Esophagus mucosa (tissue), 1 donor: Measurements from ENCODE around the gene FSTL4. TPM values are rescaled to one million over a fixed set of nuclear protein-coding genes. Genes with fewer than 3 reads are reported as not detected.
A peak's percentile ranks its signal among the peaks of the same experiment; 100 is the strongest.

Experiments used
- ATAC-seq: fragments of 200-7000 bp; cut with Tn5 transposase; one replicate; pipeline ENCODE4 v1.9.1; 2020
- total RNA-seq: library from RNA; stranded (reverse); gene quantifications from one replicate; pipeline ENCODE4 v1.2.4, GENCODE V29; 2023
- donor health status: DM: yes; HTN: yes; CAD: no.

The FSTL4 gene
- total RNA-seq, 1 donor from 2014 or later: 2.8 TPM

- ATAC-seq: no peak
Observed at GRCh38 chr5:133475986-133476385, 136.4 kb downstream of the FSTL4 start.

- ATAC-seq: no peak
Observed at GRCh38 chr5:133474851-133475590, 137.3 kb downstream of the FSTL4 start.

- ATAC-seq: peak; percentile 40
Observed at GRCh38 chr5:133473291-133473690, 139.1 kb downstream of the FSTL4 start.

DNA sequence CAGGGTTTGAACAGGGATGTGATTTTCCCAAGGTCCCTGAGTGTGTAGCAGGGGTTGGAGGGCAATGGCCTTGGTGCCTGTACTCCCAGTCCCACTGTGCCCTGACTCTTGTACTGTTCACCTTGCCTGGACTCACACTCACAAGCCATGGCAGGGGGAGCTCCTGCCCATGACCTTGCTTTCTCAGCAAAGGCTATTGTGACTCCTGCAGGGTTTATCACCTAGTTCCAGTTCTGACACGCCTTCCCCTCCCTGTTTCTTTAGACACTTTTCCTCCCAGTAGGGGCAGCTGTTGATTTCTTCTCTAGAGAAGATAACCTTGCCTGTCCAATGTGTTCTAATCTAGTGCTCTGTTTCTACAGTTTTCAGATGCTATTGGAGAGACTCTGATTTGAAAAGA, 139.5 kb downstream of the FSTL4 start:
- peak; percentile 71 for ATAC-seq

DNA sequence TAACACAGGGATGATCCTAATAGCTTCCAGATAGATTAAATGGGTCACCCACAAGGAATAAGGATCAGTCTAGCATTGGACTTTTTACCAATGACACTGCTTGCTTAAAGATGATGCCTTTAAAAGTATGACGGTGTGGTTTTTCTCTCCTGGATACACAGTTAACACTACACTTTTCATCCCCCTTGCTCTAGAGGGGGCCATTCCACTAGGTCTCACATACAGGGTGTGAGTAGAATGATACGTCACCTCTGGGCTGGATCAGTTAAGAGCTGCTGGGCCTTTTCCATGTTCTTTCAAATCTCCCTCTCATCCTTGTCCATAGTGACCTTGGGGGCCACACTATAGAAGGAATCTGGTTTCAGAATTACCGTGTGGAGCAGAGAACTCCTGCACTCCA, 140.6 kb downstream of the FSTL4 start:
- no peak for ATAC-seq

- ATAC-seq: no peak
Observed at GRCh38 chr5:133470841-133471240, 141.5 kb downstream of the FSTL4 start.

DNA sequence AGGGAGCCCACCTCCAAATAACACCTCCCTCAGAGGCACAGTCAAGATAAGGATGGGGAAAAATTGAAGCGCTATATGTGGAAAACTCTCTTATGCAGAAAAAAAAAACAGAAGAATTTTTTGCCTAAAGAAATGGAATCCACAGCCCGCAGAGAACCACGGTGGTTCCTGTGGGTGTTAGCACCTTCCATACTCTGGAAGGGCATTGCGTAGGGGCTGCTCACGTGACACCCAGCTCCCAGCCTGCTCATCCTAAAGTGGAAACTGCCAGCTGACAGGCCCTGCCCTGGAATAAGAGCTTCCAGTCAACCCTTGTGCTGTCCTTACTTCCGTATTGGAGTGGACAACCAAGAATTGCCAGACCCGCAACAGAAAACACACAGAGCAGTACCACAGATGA, 142.5 kb downstream of the FSTL4 start:
- no peak for ATAC-seq

GRCh38 chr5:133469252-133469651, 143.1 kb downstream of the FSTL4 start:
- no peak for ATAC-seq

DNA sequence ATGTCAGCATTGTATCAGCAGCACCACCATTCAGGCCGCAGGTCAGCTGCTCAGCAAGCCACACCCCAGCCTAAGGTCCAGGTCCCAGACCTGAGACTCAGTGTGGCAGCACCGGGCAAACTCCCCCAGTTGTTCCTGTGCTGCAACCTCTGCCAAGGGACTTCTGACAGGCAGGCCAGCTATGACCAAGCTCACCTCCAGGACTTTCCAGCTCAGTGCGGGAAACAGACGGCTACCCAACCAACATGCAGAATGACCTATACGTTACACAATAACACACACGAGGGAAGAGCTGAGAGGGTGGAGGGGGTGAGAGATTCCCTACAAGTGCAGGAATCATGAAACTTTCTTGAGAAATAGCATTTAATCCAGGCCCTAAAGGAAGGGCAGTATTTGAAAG, 143.7 kb downstream of the FSTL4 start:
- ATAC-seq: no peak

DNA sequence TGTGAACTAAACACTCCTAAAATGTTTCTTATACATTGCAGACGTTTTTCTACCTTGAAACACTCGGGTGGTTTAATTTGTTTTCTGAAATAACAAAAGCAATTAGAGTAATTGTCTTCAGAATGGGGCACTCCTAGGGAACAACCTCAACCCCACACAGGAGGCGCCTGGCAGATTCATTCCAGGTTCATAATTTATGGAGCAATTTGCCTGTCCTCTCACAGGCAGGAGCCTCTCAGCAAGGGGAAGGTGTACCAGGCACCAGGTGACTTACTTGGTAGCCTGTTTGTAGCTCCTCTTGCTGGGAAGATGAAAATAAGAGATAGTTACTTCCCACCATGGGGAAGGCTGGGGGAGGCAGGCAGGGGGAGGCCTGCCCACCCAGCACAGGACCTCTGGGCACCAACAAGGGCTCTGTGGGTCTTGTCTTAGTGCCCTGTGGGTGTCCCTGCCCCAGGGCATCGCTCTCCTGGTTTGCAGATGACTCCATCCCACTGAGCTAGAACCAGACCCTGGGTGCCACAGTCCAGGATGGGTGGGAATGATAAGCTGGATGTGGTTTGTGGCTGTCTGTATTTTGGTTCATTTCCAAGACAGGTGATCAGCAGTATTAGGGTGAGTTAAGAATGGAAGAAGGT, 144.4 kb downstream of the FSTL4 start:
- ATAC-seq: no peak

DNA sequence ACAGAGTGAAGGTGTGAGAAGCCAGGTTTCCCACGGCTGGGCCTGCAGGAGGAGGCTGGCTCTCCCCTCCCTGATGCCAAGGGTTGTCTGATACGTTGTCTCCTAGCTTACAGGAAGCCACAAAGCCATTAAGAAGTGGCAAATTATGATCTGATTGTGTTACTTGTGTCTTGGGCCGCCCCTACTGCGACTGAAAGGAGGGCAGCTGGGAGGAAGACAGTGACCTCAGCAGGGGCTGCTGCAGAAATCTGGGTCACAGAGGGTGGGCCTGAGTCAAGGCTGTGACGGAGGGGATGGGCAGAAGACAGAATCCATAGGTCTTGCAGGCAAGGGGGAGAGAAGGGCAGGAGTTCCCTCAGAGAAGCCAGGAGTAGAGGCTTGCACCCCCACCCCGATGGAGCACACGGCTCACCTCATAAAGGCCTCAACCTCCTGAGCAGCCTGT, 145.0 kb downstream of the FSTL4 start:
- ATAC-seq: no peak

- ATAC-seq: no peak
Observed at GRCh38 chr5:133466556-133467334, 145.6 kb downstream of the FSTL4 start.

DNA sequence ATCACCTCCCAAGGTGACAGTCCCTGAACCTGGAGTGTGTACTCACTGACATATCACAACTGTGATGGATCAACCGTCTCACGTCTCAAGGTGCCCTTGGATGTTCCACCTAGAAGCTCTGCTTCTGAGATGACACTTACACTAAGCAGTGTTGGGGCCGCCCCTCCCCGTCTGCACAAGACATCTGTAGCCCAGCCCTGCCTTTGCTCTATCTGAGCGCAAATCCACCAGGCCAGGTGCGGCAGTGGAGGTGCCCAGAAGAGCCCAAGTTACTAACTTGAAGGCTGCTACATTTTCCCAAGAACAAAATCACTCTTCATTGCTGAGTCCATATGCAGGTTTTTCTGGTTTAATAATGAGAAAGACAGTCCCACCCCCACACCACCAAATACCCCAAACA, 148.3 kb downstream of the FSTL4 start:
- no peak for ATAC-seq

- no peak for ATAC-seq
Observed at GRCh38 chr5:133461796-133462516, 150.4 kb downstream of the FSTL4 start.

GRCh38 chr5:133460172-133460758, 152.1 kb downstream of the FSTL4 start:
- peak; percentile 24 for ATAC-seq

DNA sequence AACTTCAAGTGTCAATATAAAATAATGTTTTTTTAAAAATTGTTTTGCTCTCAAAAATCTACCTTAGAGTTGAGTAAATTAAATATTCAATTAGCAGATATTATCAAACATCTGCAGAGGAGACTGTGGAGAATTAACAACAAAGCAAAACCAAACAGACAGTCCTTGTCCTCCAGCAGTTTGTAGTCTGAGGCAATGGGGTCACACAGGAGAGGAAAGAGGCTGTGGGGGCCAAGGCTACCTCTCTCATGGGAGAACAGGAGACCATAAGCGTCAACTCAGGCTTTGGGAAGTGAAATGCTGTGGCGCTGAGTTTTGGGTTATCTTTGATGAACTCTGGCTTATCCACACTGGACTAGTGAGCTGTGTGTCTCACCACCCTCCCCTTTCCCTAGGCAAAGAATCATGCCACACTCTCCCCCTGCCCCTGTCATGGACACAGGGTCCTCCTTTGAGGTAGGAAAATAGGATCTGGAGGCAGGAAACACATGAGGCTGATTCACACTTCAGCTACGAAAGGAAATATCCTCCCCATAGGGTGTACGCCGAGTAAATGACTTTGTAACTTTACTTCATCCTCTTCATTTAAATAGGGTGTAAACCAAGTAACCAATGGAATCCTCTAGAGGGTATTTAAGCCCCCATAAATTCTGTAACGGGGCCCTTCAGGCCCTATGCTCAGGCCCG, 152.7 kb downstream of the FSTL4 start:
- no peak for ATAC-seq

GRCh38 chr5:133458435-133458834, 153.9 kb downstream of the FSTL4 start:
- ATAC-seq: no peak

DNA sequence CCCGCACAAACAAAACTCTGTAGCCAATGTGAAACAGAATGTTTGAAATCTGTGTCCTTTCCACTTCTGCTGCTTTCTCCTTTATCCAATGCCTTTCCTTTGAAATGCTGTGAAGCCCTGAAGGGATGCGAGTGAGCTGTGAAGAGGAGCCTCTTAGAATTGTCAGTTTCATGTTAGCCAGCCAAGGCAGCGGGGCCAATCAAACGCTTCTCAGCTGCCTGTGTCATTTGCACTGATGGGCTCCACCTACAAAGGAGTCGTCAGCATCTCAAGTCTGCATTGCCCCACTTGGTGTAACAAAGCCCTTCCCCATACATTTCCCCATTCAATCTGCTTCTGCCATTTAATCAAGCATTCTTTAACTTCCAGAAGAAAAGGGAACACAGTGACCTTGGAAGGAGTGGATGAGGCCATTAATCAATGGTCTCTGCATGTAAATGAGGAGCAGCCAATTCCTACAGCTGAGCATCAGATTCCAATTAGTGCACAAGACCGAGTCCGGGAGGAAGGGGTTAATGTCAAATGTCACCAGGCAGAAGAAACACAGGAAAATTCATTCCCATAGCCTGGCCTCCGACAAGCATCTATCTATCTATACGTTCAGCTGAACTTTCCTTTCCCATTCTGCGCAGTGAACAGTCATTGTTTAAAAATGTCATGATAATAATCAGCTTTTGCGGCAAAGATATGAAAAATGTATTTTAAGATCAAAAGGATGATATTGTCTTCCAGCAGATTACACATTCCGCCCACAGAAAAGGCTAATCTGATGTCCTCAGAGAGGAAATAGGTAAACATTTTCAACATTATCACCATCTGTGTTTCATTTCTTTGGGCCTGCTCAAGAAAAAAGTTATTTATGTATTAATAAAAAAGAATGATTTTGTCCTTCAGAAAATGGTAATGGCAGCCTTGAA, 154.6 kb downstream of the FSTL4 start:
- no peak for ATAC-seq

- ATAC-seq: peak; percentile 53
Observed at GRCh38 chr5:133456933-133457402, 155.4 kb downstream of the FSTL4 start.

GRCh38 chr5:133455676-133456075, 156.7 kb downstream of the FSTL4 start:
- ATAC-seq: no peak

DNA sequence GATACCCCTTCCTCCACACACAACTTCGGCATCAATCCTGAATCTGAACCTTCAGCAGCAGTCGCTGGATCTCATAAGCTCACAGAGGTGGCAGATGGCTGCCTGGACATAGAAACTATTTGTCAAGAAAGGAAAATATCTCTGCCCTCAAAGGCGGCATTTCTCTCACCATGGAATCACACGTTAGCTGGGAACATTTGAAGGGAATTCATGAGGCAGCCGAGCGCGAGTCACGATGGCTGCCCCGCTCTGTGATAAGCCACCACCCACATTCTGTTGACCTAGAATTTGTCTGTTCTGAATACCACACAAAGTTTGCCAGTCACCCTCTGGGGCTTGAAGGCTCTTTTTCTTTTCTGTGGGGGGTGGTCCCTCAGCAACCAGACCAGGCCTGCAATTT, 157.9 kb downstream of the FSTL4 start:
- no peak for ATAC-seq
